WERI-Rb-1 (cell line): ENCODE results near the gene WTAP.
"Not testable (repeated sequence)": the region's sequence is repeated elsewhere in the genome, so short reads cannot be mapped to it uniquely, and the experiment has no call there.

Experiments
- DNase-seq: peaks from one replicate; pipeline ENCODE4 v3.0.0-alpha.2; 2020
- H3K27ac ChIP-seq: fragments of 250-450 bp; sonication (Bioruptor Pico); 2 replicates; pipeline ENCODE4 v1.5.1; 2020; ENCODE audit warnings: mild to moderate bottlenecking, moderate library complexity
- H3K27me3 ChIP-seq: fragments of 250-450 bp; sonication (Bioruptor Pico); 2 replicates; pipeline ENCODE4 v1.5.1; 2021; ENCODE audit warnings: mild to moderate bottlenecking, low read depth, moderate library complexity; ENCODE audit not compliant: insufficient read depth, severe bottlenecking
- H3K36me3 ChIP-seq: fragments of 250-450 bp; sonication (Bioruptor Pico); 2 replicates; pipeline ENCODE4 v1.5.1; 2020; ENCODE audit warnings: mild to moderate bottlenecking, moderate library complexity
- H3K4me3 ChIP-seq: 2 replicates; pipeline ENCODE4 v1.5.1; 2011; ENCODE audit warnings: low read depth, mild to moderate bottlenecking, control low read depth, low read length
- H3K9me3 ChIP-seq: fragments of 250-450 bp; sonication (Bioruptor Pico); 2 replicates; pipeline ENCODE4 v1.5.1; 2021; ENCODE audit warnings: mild to moderate bottlenecking, moderate library complexity; ENCODE audit not compliant: severe bottlenecking
- TF ChIP-seq, protein P1 (sequence below): IDR thresholded peaks from 2 replicates; pipeline ENCODE4 v1.5.1; 2011; ENCODE audit warnings: low read depth, mild to moderate bottlenecking, control low read depth, inconsistent platforms, low read length

The WTAP gene

DNA sequence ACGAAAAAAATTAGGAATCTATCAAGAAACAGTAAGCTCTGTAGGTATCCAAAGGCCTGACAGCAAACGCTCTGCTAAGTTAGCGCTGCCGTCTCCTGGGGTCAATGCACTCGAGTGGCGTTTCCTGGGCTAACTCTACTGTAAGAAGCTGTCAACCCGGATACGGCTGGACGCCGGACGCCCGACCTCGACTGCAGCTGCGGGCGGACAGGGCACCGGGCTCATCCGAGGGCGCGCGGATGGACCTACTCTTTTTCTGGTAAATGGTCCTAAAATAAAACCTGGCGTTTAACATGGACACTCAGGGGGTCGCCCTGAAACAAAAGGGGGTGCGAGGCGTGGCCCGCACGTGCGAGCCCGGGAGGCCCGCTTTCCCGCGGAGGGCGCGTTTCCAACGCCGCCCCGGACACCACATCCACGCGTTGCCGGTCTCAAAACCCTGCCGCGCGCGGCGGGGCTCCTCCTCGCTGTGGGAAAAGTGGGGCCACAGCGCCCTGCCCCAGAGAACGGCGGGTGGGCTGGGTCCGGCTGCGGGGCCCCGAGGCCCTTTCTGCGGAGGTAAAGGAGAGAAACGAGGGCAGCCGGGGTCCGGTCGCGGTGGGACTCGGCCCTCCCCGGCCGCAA lies 61.6 kb downstream of the WTAP start:
- H3K27ac ChIP-seq: peak overlapping the region; percentile 94
- DNase-seq: no peak

DNA sequence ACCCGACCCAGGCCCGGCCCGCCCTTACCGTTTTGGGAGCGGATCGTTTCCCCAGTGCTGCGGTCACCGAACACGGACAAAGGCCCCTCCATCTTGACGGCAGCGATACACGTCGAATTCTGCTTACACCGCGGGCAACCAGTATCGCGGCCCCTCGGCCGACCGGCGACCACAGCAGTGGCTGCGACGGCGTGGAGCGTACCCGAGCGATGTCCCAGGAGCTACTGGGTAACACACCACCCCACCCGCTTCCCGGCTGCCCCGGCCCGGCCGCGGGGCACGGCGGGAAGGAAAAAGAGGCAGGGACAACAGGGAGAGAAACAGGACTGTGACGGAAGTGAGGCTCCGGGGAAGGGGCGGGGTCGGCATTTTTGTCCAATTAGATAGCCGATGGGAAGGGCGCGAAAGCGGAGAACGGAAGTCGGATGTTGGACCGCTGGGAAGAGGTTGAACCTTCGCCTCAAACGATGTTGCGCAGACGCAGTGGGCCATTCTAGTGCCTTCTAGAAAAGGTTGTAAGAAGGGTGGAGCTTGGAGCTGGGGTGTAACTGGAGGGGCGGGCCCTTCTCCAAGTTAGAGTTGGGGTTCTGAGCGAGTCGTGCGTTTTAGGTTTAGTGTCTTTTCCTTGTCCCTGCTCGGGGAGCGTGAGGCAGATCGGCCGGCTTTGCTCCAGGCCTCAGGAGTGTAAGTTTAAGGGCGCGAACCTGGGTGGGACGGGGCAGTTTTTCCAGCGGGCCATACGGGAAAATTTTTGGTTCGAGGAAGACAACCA lies 62.3 kb downstream of the WTAP start, which contains the start of gene TCP1:
Gene TCP1 (minus strand): TSS at position 226 of the 772 bp plus-strand sequence. CDS start 134 bp downstream, at position 92.
- Histone ChIP-seq H3K27me3 (no peaks in the 10 kb centered on the region), H3K36me3 (peaks cover 71% of the 10 kb centered on the region)

More for the DNA sequence above, 61.6 kb downstream of the WTAP start:
- Histone ChIP-seq H3K27me3 (no peaks in the 10 kb centered on the region), H3K4me3 (peak overlapping the region; percentile 77), H3K36me3 (peaks cover 71% of the 10 kb centered on the region), H3K9me3 (no peaks in the 10 kb centered on the region)
- TF ChIP-seq, protein P1, sequence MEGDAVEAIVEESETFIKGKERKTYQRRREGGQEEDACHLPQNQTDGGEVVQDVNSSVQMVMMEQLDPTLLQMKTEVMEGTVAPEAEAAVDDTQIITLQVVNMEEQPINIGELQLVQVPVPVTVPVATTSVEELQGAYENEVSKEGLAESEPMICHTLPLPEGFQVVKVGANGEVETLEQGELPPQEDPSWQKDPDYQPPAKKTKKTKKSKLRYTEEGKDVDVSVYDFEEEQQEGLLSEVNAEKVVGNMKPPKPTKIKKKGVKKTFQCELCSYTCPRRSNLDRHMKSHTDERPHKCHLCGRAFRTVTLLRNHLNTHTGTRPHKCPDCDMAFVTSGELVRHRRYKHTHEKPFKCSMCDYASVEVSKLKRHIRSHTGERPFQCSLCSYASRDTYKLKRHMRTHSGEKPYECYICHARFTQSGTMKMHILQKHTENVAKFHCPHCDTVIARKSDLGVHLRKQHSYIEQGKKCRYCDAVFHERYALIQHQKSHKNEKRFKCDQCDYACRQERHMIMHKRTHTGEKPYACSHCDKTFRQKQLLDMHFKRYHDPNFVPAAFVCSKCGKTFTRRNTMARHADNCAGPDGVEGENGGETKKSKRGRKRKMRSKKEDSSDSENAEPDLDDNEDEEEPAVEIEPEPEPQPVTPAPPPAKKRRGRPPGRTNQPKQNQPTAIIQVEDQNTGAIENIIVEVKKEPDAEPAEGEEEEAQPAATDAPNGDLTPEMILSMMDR: no peak

DNA sequence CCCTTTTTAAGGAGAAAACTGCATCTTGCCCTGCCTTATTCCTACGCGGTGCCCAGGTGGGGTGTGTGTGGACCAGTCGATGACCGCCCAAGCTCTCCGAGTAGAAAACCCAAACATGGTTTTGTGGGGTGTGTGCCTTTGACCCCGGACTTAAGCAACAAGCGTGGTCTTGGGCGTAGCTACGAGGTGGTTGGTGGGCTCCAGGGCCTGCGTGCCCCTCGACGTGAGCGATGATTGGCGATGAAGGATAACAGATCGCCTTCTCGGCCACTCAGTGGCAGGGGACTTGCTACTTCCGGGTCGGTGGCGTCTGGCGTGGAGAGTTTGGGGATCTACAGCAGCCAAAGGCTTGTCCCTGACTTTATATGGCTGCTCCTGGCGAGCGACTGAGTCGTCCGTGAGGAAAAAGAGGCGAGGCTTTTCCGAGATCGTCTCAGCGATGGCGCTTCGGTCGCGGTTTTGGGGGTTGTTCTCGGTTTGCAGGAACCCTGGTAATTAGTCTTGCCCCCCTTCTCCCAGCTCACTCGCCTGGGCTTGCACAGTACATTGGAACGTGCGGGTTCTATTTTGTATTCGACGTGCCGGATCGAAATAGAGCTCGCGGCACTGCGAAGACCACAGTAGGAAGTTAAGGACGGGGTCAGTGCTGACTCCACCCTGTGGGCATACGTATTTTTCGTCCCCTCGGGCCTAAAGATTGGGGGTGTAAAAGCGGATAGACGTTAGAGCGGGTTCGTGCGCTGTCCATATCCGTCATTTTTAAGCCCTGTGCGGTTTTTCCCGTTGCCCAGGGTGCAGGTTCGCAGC lies 63.0 kb downstream of the WTAP start, which contains the start of gene MRPL18:
Gene MRPL18 (plus strand): TSS at position 319 of the 807 bp plus-strand sequence. CDS start 121 bp downstream, at position 440.
- TF ChIP-seq, protein P1: 0 out of 2 replicates have a peak, but pooled peaks have one; percentile 2
- H3K27ac ChIP-seq: peak within 1 kb of the TSS; percentile 94
- no peaks in the 10 kb centered on the region for H3K27me3 ChIP-seq
- H3K9me3 ChIP-seq: no peaks in the 10 kb centered on the region
- peak within 1 kb of the TSS; percentile 77 for H3K4me3 ChIP-seq
- H3K36me3 ChIP-seq: peaks cover 63% of the 10 kb centered on the region
- peak; percentile 94 for DNase-seq

More for the DNA sequence above, 62.3 kb downstream of the WTAP start, which contains the start of gene TCP1:
- peak; percentile 99 for DNase-seq
- Histone ChIP-seq H3K9me3 (no peaks in the 10 kb centered on the region), H3K27ac (peak within 1 kb of the TSS; percentile 94), H3K4me3 (peak within 1 kb of the TSS; percentile 77)
- TF ChIP-seq, protein P1: no peak

DNA sequence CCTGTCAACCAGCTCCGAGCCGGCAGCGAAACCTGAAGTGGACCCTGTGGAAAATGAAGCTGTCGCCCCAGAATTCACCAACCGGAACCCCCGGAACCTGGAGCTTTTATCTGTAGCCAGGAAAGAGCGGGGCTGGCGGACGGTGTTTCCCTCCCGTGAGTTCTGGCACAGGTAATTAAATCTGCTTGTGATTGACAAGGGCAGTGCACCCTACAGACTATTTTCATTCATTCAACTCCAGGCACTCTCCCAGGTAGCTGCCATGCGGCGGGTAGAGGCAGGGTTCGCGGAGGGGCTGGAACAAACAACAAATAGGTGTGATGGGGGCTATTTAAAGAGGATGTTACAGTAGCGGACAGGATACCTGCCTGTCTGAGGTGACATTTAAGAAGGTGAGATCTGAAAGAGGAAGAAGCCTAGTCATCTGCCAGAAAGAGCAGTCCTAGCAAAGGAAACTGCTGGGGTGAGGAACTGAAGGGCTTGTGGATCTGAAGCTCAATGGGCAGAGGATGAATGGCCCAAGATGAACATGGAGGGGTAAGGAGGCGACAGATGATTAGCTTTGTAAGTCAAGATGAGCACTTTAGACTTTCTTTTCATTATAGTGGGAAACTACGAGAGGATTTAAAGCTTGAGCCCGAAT lies 63.8 kb downstream of the WTAP start:
- TF ChIP-seq, protein P1: no peak
- Histone ChIP-seq H3K36me3 (peaks cover 61% of the 10 kb centered on the region), H3K9me3 (no peaks in the 10 kb centered on the region), H3K27ac (peak overlapping the region; percentile 94), H3K4me3 (peak overlapping the region; percentile 77), H3K27me3 (no peaks in the 10 kb centered on the region)
- no peak for DNase-seq

DNA sequence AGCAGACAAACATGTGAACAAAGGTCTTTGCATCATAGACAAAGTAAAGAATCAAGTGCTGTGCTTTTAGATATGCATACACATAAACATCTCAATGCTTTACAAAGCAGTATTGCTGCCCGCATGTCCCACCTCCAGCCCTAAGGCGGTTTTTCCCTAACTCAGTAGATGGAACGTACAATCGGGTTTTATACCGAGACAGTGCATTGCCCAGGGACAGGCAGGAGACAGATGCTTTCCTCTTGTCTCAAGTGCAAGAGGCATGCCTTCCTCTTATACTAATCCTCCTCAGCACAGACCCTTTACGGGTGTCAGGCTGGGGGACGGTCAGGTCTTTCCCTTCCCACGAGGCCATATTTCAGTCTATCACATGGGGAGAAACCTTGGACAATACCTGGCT lies 67.7 kb downstream of the WTAP start:
- Histone ChIP-seq H3K27ac (peak overlapping the region; percentile 90), H3K36me3 (peaks cover 72% of the 10 kb centered on the region)
- H3K27me3 ChIP-seq, H3K9me3 ChIP-seq, H3K4me3 ChIP-seq: not testable (repeated sequence)
- DNase-seq: peak; percentile 61
